GM12874 (cell line): ENCODE data around the gene TTC23.

Experiments
- CTCF ChIP-seq: IDR thresholded peaks from 2 replicates; pipeline ENCODE4 v1.5.1; 2011; ENCODE audit warnings: low read depth, mild to moderate bottlenecking, control low read depth, low read length, moderate library complexity; ENCODE audit not compliant: insufficient read depth

Gene TTC23

GRCh38 chr15:99168601-99169580 is 80.5 kb downstream of the TTC23 start:
- no peak for TF ChIP-seq CTCF

GRCh38 chr15:99167640-99168039 is 81.7 kb downstream of the TTC23 start:
- no peak for TF ChIP-seq CTCF

- no peak for TF ChIP-seq CTCF
Observed at GRCh38 chr15:99167201-99167600, 82.2 kb downstream of the TTC23 start.

GRCh38 chr15:99165956-99166689 is 83.3 kb downstream of the TTC23 start:
- no peak for TF ChIP-seq CTCF

GRCh38 chr15:99165020-99165790 is 84.2 kb downstream of the TTC23 start:
- no peak for TF ChIP-seq CTCF

- TF ChIP-seq CTCF: no peak
Observed at GRCh38 chr15:99164119-99164518, 85.3 kb downstream of the TTC23 start.
